IMR-90 (cell line): Measurements from ENCODE around the gene CALD1. TPM values are rescaled to one million over a fixed set of nuclear protein-coding genes. Genes with fewer than 3 reads are reported as not detected.

Experiments used
- ATAC-seq: fragments of 200-7000 bp; cut with Tn5 transposase; 2 replicates; pipeline ENCODE4 v1.9.1; 2020; ENCODE audit warnings: low read depth, mild to moderate bottlenecking, moderate library complexity
- BruUV-seq: library from RNA; stranded (reverse); fragments of 400-500 nt; replicated peaks from 2 replicates; lab custom pipeline; 2021; lab: Mats Ljungman, UMichigan
- CTCF ChIA-PET: fragments of 300-600 bp; formaldehyde crosslinking; extraction: SDS; loops from one replicate; lab custom pipeline; 2021; ENCODE audit warnings: antibody characterized with exemption; lab: Yijun Ruan, JAX
- POLR2A ChIA-PET: fragments of 300-600 bp; sonication (Branson Sonifier 250); formaldehyde crosslinking; loops from one replicate; lab custom pipeline; 2022; ENCODE audit warnings: antibody characterized with exemption; ENCODE audit not compliant: unreplicated experiment; lab: Charles Lee
- DNase-seq: peaks from one replicate; pipeline ENCODE4 v3.0.0; 2013
- H2AFZ ChIP-seq: replicated peaks from 2 replicates; pipeline ENCODE3; 2013; ENCODE audit warnings: low read length, mild to moderate bottlenecking; ENCODE audit not compliant: poor library complexity
- H2AK5ac ChIP-seq: 2 replicates; pipeline ENCODE4 v1.6.1; 2013; ENCODE audit warnings: low read depth, low read length, inconsistent platforms
- H2AK9ac ChIP-seq: replicated peaks from 2 replicates; pipeline ENCODE3; 2013; ENCODE audit warnings: mild to moderate bottlenecking, low read depth, low read length, moderate library complexity; ENCODE audit not compliant: poor library complexity
- H2BK120ac ChIP-seq: 2 replicates; pipeline ENCODE4 v1.6.1; 2013; ENCODE audit warnings: low read depth, low read length, inconsistent platforms
- H2BK15ac ChIP-seq: 3 replicates; pipeline ENCODE4 v1.6.1; 2013; ENCODE audit warnings: low read depth, low read length, inconsistent platforms
- H2BK20ac ChIP-seq: 2 replicates; pipeline ENCODE4 v1.6.1; 2013; ENCODE audit warnings: low read depth, mild to moderate bottlenecking, inconsistent platforms, low read length, moderate library complexity
- H2BK5ac ChIP-seq: 2 replicates; pipeline ENCODE4 v1.6.1; 2013; ENCODE audit warnings: mild to moderate bottlenecking, low read depth, low read length, inconsistent platforms; ENCODE audit not compliant: poor library complexity, severe bottlenecking
- H3K14ac ChIP-seq: replicated peaks from 2 replicates; pipeline ENCODE4 v1.6.1; 2013; ENCODE audit warnings: low read depth, low read length, inconsistent platforms
- H3K18ac ChIP-seq: 2 replicates; pipeline ENCODE4 v1.6.1; 2013; ENCODE audit warnings: low read depth, low read length, control low read depth
- H3K23ac ChIP-seq: 2 replicates; pipeline ENCODE4 v1.6.1; 2013; ENCODE audit warnings: low read depth, low read length, inconsistent platforms
- H3K27ac ChIP-seq: 2 replicates; pipeline ENCODE4 v1.5.1; 2013; ENCODE audit warnings: mild to moderate bottlenecking, control low read depth, low read length; ENCODE audit not compliant: insufficient read depth
- H3K27me3 ChIP-seq: 2 replicates; pipeline ENCODE4 v1.6.1; 2013; ENCODE audit warnings: low read length; ENCODE audit not compliant: control insufficient read depth, insufficient read depth
- H3K36me3 ChIP-seq: 2 replicates; pipeline ENCODE4 v1.6.1; 2013; ENCODE audit warnings: low read length, mixed read lengths; ENCODE audit not compliant: control insufficient read depth, insufficient read depth
- H3K4ac ChIP-seq: 2 replicates; pipeline ENCODE4 v1.6.1; 2013; ENCODE audit warnings: low read depth, low read length, inconsistent platforms
- H3K4me1 ChIP-seq: 2 replicates; pipeline ENCODE4 v1.6.1; 2013; ENCODE audit warnings: low read length, mixed read lengths; ENCODE audit not compliant: control insufficient read depth, insufficient read depth
- H3K4me2 ChIP-seq: 2 replicates; pipeline ENCODE4 v1.6.1; 2013; ENCODE audit warnings: low read depth, mild to moderate bottlenecking, control low read depth, low read length, moderate library complexity
- H3K4me3 ChIP-seq: 2 replicates; pipeline ENCODE4 v1.5.1; 2013; ENCODE audit warnings: low read depth, mild to moderate bottlenecking, control low read depth, low read length, moderate library complexity; ENCODE audit not compliant: insufficient read depth
- H3K56ac ChIP-seq: 2 replicates; pipeline ENCODE4 v1.6.1; 2013; ENCODE audit warnings: low read length, inconsistent platforms; ENCODE audit not compliant: insufficient read depth; ENCODE audit errors: extremely low read depth
- H3K79me1 ChIP-seq, 2 experiments: 2 replicates each; pipeline ENCODE4 v1.6.1; 2013; ENCODE audit warnings: low read length in 2 of 2, inconsistent platforms in 1 of 2, low read depth in 1 of 2
- H3K9ac ChIP-seq: 2 replicates; pipeline ENCODE4 v1.6.1; 2013; ENCODE audit warnings: low read depth, low read length, control low read depth
- H3K9me1 ChIP-seq: 2 replicates; pipeline ENCODE4 v1.6.1; 2013; ENCODE audit warnings: low read length, inconsistent platforms; ENCODE audit not compliant: insufficient read depth
- H3K9me3 ChIP-seq: 2 replicates; pipeline ENCODE4 v1.6.1; 2013; ENCODE audit warnings: low read length; ENCODE audit not compliant: control insufficient read depth, insufficient read depth
- H4K20me1 ChIP-seq: 2 replicates; pipeline ENCODE4 v1.6.1; 2013; ENCODE audit warnings: low read length, inconsistent platforms; ENCODE audit not compliant: insufficient read depth
- H4K5ac ChIP-seq: 2 replicates; pipeline ENCODE4 v1.6.1; 2013; ENCODE audit warnings: mild to moderate bottlenecking, low read depth, low read length, control low read depth
- H4K8ac ChIP-seq, 2 experiments: 2 replicates each; pipeline ENCODE4 v1.6.1; 2013; ENCODE audit warnings: low read depth in 2 of 2, low read length in 2 of 2, control low read depth in 1 of 2, inconsistent platforms in 1 of 2
- H4K91ac ChIP-seq: 2 replicates; pipeline ENCODE4 v1.6.1; 2013; ENCODE audit warnings: low read depth, low read length, inconsistent platforms; ENCODE audit not compliant: insufficient read depth
- BHLHE40 ChIP-seq: fragments of 150-350 bp; IDR thresholded peaks from 2 replicates; pipeline ENCODE4 v1.6.1; 2016; ENCODE audit warnings: mild to moderate bottlenecking, low read depth, low read length
- CEBPB ChIP-seq: IDR thresholded peaks from 2 replicates; pipeline ENCODE4 v1.6.1; 2012; ENCODE audit warnings: low read depth, low read length, improper control_type of control experiment
- CHD1 ChIP-seq: IDR thresholded peaks from 2 replicates; pipeline ENCODE4 v1.6.1; 2012; ENCODE audit warnings: low read depth, low read length, improper control_type of control experiment
- MAFK ChIP-seq: IDR thresholded peaks from 2 replicates; pipeline ENCODE4 v1.6.1; 2012; ENCODE audit warnings: low read depth, low read length, improper control_type of control experiment
- MAZ ChIP-seq: IDR thresholded peaks from 2 replicates; pipeline ENCODE4 v1.6.1; 2012; ENCODE audit warnings: low read depth, mild to moderate bottlenecking, low read length, improper control_type of control experiment, moderate library complexity, borderline replicate concordance
- MXI1 ChIP-seq: IDR thresholded peaks from 2 replicates; pipeline ENCODE4 v1.6.1; 2012; ENCODE audit warnings: low read depth, mild to moderate bottlenecking, low read length, moderate library complexity, borderline replicate concordance
- NFE2L2 ChIP-seq: fragments of 150-350 bp; IDR thresholded peaks from 2 replicates; pipeline ENCODE4 v1.6.1; 2016; ENCODE audit warnings: low read depth, mild to moderate bottlenecking, low read length
- POLR2A ChIP-seq: IDR thresholded peaks from 2 replicates; pipeline ENCODE4 v1.6.1; 2012; ENCODE audit warnings: mild to moderate bottlenecking, low read depth, low read length
- RCOR1 ChIP-seq: IDR thresholded peaks from 2 replicates; pipeline ENCODE4 v1.6.1; 2012; ENCODE audit warnings: mild to moderate bottlenecking, low read length, improper control_type of control experiment; ENCODE audit not compliant: insufficient replicate concordance
- SMC3 ChIP-seq: fragments of 150-350 bp; IDR thresholded peaks from 2 replicates; pipeline ENCODE4 v1.6.1; 2016; ENCODE audit warnings: low read depth, mild to moderate bottlenecking, antibody characterized with exemption, low read length, moderate library complexity
- WGBS, 2 experiments: methylation state at CpG; one replicate each; pipeline versions ENCODE4 v1.1.5 to v1.1.7; 2013; ENCODE audit warnings: missing lambda C conversion rate in 2 of 2; ENCODE audit not compliant: insufficient read length in 1 of 2; ENCODE audit errors: extremely low coverage in 2 of 2; 5-methylcytosine and 5-hydroxymethylcytosine counted together
- dilution Hi-C: fragments of 300-500 bp; cut with HindIII; formaldehyde crosslinking; loops from one replicate; pipeline ENCODE4 v1.14.3; 2018; ENCODE audit warnings: low sequenced_read_pairs; ENCODE audit not compliant: unreplicated experiment
- in situ Hi-C: fragments of 300-500 bp; cut with MboI; formaldehyde crosslinking; loops from 3 replicates; pipeline ENCODE4 v1.14.3; 2019; ENCODE audit warnings: low sequenced_read_pairs, inconsistent platforms, mixed read lengths
- intact Hi-C: fragments of 100-400 bp; cut with micrococcal nuclease; formaldehyde crosslinking; loops from 2 replicates; pipeline ENCODE4 v1.10.0; 2022
- polyA plus RNA-seq, 3 experiments: library from polyadenylated mRNA; depleted of rRNA; stranded (reverse); fragments of >200 nt; gene quantifications; 2 replicates each; pipeline ENCODE4 v1.2.3, GENCODE V29; 2012; ENCODE audit warnings: low replicate concordance in 1 of 3
- total RNA-seq: library from RNA; depleted of rRNA; stranded (reverse); fragments of >200 nt; gene quantifications from 2 replicates; pipeline ENCODE4 v1.2.3, GENCODE V29; 2012
- TF ChIP-seq, protein P1 (sequence below): conservative IDR thresholded peaks from 2 replicates; pipeline ENCODE4 v1.5.1; 2012; ENCODE audit warnings: mild to moderate bottlenecking, low read depth, low read length, improper control_type of control experiment
- TF ChIP-seq, protein P2 (sequence below): fragments of 150-350 bp; IDR thresholded peaks from 2 replicates; pipeline ENCODE4 v1.6.1; 2017; ENCODE audit warnings: mild to moderate bottlenecking, antibody characterized with exemption, low read length, low read depth
- TF ChIP-seq, protein P3 (sequence below): fragments of 150-350 bp; IDR thresholded peaks from 2 replicates; pipeline ENCODE4 v1.6.1; 2016; ENCODE audit warnings: low read depth, mild to moderate bottlenecking, low read length, moderate library complexity, borderline replicate concordance

Gene CALD1
- total and polyA plus RNA-seq, 2 of the 4 experiments (the other 2 are of a cell fraction) = 375 to 487 TPM

DNA sequence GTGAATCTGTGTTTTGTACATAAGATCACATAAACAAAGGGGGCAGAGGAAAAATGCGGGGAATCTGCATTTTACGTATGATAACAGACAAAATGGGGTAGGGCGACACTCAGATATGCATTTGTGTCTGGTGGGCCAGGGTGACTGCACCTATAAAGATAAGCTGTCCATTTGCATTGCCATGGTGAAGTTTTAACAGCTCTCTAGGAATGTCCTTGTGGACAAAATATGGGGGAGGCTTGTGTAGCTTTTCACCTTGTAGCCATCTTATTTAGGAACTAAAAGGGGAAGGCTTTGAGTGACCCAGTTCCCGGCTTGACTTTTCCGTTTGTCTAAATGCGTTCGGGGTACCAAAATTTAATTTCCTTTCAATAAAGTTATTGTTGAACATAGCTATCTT, 114.5 kb downstream of the CALD1 start:
- Histone ChIP-seq H3K9ac (no peak overlapping the region), H3K4me3 (no peak overlapping the region), H4K20me1 (peaks cover 75% of the 10 kb centered on the region), H2AFZ (no peak overlapping the region), H4K8ac (no peak overlapping the region), H2BK20ac (no peak overlapping the region), H2BK5ac (no peak overlapping the region), H3K27me3 (no peaks in the 10 kb centered on the region), H3K14ac (no peak overlapping the region), H2BK15ac (no peak overlapping the region), H3K9me3 (peaks cover 4% of the 10 kb centered on the region; the same call in 1 of the 2 replicates), H3K56ac (no peak overlapping the region), H3K4me1 (peaks cover 20% of the 10 kb centered on the region), H4K91ac (no peak overlapping the region), H3K9me1 (peaks cover 24% of the 10 kb centered on the region), H3K18ac (no peak overlapping the region), H3K27ac (no peak overlapping the region), H4K5ac (no peak overlapping the region), H2AK5ac (no peak overlapping the region), H3K4me2 (no peak overlapping the region), H3K79me1 (peaks cover 47 to 86% of the 10 kb centered on the region in 2 experiments; a peak in 3 of 4 replicates), H3K36me3 (peaks cover 25% of the 10 kb centered on the region), H3K23ac (no peak overlapping the region), H3K4ac (no peak overlapping the region), H2BK120ac (no peak overlapping the region), H2AK9ac (no peak overlapping the region)
- DNase-seq (no peak), ATAC-seq (no peak)
- CTCF ChIA-PET = no interaction called here
- no TSS peak for BruUV-seq
- WGBS, 2 experiments = no CpG with 5 or more reads among the region's 7 CpGs
- in situ Hi-C loops = no loop called here
- dilution Hi-C loops = no loop called here
- TF ChIP-seq POLR2A (no peak), MAFK (no peak), SMC3 (no peak), BHLHE40 (no peak), MXI1 (no peak), NFE2L2 (no peak), MAZ (no peak), CEBPB (no peak), RCOR1 (no peak), CHD1 (no peak)
- TF ChIP-seq, protein P1, sequence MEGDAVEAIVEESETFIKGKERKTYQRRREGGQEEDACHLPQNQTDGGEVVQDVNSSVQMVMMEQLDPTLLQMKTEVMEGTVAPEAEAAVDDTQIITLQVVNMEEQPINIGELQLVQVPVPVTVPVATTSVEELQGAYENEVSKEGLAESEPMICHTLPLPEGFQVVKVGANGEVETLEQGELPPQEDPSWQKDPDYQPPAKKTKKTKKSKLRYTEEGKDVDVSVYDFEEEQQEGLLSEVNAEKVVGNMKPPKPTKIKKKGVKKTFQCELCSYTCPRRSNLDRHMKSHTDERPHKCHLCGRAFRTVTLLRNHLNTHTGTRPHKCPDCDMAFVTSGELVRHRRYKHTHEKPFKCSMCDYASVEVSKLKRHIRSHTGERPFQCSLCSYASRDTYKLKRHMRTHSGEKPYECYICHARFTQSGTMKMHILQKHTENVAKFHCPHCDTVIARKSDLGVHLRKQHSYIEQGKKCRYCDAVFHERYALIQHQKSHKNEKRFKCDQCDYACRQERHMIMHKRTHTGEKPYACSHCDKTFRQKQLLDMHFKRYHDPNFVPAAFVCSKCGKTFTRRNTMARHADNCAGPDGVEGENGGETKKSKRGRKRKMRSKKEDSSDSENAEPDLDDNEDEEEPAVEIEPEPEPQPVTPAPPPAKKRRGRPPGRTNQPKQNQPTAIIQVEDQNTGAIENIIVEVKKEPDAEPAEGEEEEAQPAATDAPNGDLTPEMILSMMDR = no peak
- TF ChIP-seq, protein P2, sequence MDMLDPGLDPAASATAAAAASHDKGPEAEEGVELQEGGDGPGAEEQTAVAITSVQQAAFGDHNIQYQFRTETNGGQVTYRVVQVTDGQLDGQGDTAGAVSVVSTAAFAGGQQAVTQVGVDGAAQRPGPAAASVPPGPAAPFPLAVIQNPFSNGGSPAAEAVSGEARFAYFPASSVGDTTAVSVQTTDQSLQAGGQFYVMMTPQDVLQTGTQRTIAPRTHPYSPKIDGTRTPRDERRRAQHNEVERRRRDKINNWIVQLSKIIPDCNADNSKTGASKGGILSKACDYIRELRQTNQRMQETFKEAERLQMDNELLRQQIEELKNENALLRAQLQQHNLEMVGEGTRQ = no peak
- TF ChIP-seq, protein P3, sequence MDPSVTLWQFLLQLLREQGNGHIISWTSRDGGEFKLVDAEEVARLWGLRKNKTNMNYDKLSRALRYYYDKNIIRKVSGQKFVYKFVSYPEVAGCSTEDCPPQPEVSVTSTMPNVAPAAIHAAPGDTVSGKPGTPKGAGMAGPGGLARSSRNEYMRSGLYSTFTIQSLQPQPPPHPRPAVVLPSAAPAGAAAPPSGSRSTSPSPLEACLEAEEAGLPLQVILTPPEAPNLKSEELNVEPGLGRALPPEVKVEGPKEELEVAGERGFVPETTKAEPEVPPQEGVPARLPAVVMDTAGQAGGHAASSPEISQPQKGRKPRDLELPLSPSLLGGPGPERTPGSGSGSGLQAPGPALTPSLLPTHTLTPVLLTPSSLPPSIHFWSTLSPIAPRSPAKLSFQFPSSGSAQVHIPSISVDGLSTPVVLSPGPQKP = no peak
- POLR2A ChIA-PET = no interaction called here
- intact Hi-C loops = loop anchor here (5.0 kb wide), 1 partner anchor 67 kb away; no protein-coding TSS in a partner anchor
